Endothelial cell of umbilical vein (primary cell): Measurements from ENCODE around the gene ATOSA.

Experiments
- EZH2 ChIP-seq: IDR thresholded peaks from 2 replicates; pipeline ENCODE4 v1.6.1; 2012; ENCODE audit warnings: borderline replicate concordance, low read depth, mild to moderate bottlenecking, moderate library complexity, low read length, inconsistent platforms; ENCODE audit not compliant: severe bottlenecking
- MAX ChIP-seq: IDR thresholded peaks from 2 replicates; pipeline ENCODE4 v1.6.1; 2011; ENCODE audit not compliant: insufficient read depth, insufficient read length
- POLR2A ChIP-seq: IDR thresholded peaks from 2 replicates; pipeline ENCODE4 v1.6.1; 2012; ENCODE audit warnings: low read depth, mild to moderate bottlenecking, control low read depth, low read length
- POLR2AphosphoS5 ChIP-seq: IDR thresholded peaks from 2 replicates; pipeline ENCODE4 v1.6.1; 2012; ENCODE audit warnings: low read depth, mild to moderate bottlenecking, control low read depth, low read length, moderate library complexity; ENCODE audit not compliant: insufficient read depth
- TF ChIP-seq, protein P1 (sequence below), 2 donors: IDR thresholded peaks; 1 replicate in 1 of 2; 2 replicates in 1 of 2; pipeline ENCODE4 v1.5.1; 2011; ENCODE audit warnings: low read length in 2 of 2, mild to moderate bottlenecking in 2 of 2, moderate library complexity in 2 of 2, control low read depth in 1 of 2, inconsistent platforms in 1 of 2, low read depth in 1 of 2; ENCODE audit not compliant: insufficient read depth in 1 of 2; ENCODE audit errors: extremely low read depth in 1 of 2

DNA sequence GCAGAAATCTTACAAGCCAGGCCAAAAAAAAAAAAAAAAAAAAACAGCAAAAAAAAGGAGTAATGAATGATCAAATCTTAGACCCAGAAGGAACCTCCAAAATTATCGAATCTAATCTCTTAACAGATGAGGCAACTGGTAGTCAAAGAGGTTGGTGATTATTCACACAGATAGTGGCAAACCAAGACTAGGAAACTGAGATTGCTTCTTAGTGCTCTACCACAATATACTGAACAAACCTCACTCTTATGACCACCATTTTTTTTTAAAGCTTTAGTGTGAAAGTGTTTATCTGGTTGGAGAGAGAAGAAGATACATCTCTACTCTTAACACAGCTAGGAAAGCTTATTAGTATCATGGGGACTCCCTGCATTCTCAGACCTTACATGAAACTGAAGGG lies 17.3 kb downstream of the ATOSA start:
- TF ChIP-seq MAX (no peak), POLR2AphosphoS5 (no peak), EZH2 (no peak), POLR2A (no peak)
- TF ChIP-seq, protein P1, sequence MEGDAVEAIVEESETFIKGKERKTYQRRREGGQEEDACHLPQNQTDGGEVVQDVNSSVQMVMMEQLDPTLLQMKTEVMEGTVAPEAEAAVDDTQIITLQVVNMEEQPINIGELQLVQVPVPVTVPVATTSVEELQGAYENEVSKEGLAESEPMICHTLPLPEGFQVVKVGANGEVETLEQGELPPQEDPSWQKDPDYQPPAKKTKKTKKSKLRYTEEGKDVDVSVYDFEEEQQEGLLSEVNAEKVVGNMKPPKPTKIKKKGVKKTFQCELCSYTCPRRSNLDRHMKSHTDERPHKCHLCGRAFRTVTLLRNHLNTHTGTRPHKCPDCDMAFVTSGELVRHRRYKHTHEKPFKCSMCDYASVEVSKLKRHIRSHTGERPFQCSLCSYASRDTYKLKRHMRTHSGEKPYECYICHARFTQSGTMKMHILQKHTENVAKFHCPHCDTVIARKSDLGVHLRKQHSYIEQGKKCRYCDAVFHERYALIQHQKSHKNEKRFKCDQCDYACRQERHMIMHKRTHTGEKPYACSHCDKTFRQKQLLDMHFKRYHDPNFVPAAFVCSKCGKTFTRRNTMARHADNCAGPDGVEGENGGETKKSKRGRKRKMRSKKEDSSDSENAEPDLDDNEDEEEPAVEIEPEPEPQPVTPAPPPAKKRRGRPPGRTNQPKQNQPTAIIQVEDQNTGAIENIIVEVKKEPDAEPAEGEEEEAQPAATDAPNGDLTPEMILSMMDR (IDR thresholded peaks at IDR 0.05; ENCODE audit: extremely low read depth in 1 of 2, insufficient read depth in 1 of 2, low read depth in 1 of 2, low read length in 2 of 2), result no peak
